ENCODE data around the gene HES4.

DNA sequence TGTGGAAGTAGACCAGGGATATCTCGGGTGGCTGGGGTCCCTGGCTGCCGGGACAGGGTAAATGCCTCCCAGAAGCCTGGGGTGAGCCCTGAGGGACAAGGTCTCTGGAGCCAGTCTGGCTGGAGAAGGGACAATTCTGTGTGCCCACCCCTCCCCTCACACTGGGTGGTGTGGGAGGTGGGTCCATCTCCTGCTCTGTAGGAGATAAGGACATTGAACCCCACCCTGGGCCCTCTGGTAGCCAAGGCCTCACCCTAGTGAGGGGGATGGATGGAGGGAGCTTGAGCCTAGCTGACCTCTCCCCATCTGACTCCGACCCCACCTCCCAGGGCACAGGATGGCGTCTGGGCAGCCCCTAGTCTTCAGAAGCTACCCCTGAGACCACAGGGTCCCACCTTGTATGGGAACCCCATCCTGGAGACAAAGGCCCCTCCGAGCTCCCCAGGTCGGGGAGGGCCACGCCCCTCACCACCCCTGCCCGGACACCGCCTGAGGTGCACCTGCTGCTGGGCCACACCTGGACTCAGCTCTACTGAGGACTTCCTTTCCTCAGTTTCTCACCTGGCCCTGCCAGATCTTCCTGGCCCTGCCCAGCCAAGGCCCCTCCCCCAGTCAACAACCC is 24.4 kb upstream of the HES4 start:
- TF ChIP-seq, protein P1, sequence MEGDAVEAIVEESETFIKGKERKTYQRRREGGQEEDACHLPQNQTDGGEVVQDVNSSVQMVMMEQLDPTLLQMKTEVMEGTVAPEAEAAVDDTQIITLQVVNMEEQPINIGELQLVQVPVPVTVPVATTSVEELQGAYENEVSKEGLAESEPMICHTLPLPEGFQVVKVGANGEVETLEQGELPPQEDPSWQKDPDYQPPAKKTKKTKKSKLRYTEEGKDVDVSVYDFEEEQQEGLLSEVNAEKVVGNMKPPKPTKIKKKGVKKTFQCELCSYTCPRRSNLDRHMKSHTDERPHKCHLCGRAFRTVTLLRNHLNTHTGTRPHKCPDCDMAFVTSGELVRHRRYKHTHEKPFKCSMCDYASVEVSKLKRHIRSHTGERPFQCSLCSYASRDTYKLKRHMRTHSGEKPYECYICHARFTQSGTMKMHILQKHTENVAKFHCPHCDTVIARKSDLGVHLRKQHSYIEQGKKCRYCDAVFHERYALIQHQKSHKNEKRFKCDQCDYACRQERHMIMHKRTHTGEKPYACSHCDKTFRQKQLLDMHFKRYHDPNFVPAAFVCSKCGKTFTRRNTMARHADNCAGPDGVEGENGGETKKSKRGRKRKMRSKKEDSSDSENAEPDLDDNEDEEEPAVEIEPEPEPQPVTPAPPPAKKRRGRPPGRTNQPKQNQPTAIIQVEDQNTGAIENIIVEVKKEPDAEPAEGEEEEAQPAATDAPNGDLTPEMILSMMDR (IDR thresholded peaks at IDR 0.05): no peak
- TF ChIP-seq POLR2A (IDR thresholded peaks at IDR 0.05): no peak

Data from breast epithelium (tissue), 3 donors.